HepG2 (cell line): ENCODE measurements around the gene PDIA2.

Experiments
- CBFB ChIP-seq: sonication (generic); formaldehyde crosslinking; IDR thresholded peaks from 2 replicates; pipeline ENCODE4 v1.4.0; 2020; ENCODE audit warnings: missing genetic modification reagents
- NCOA2 ChIP-seq: sonication (generic); formaldehyde crosslinking; IDR thresholded peaks from 2 replicates; pipeline ENCODE4 v1.8.0; 2022; ENCODE audit warnings: inconsistent platforms
- ZNF501 ChIP-seq: sonication (generic); formaldehyde crosslinking; IDR thresholded peaks from 2 replicates; pipeline ENCODE4 v1.5.1; 2020; ENCODE audit warnings: mild to moderate bottlenecking, moderate library complexity, missing genetic modification reagents
- TF ChIP-seq, protein P1 (sequence below): sonication (generic); formaldehyde crosslinking; IDR thresholded peaks from 2 replicates; pipeline ENCODE4 v1.5.0; 2020; ENCODE audit warnings: mild to moderate bottlenecking, missing genetic modification reagents, moderate library complexity
- TF ChIP-seq, protein P2 (sequence below): fragments of 450-650 bp; IDR thresholded peaks from 2 replicates; pipeline ENCODE4 v1.6.1; 2017
- TF ChIP-seq, protein P3 (sequence below): IDR thresholded peaks from 2 replicates; pipeline ENCODE4 v1.6.1; 2016
- TF ChIP-seq, protein P4 (sequence below): sonication (generic); formaldehyde crosslinking; IDR thresholded peaks from 2 replicates; pipeline ENCODE4 v1.4.0; 2020; ENCODE audit warnings: mild to moderate bottlenecking, missing genetic modification reagents
- TF ChIP-seq, protein P5 (sequence below): sonication (generic); formaldehyde crosslinking; conservative IDR thresholded peaks from 2 replicates; pipeline ENCODE4 v1.4.0; 2020; ENCODE audit warnings: missing genetic modification reagents

DNA sequence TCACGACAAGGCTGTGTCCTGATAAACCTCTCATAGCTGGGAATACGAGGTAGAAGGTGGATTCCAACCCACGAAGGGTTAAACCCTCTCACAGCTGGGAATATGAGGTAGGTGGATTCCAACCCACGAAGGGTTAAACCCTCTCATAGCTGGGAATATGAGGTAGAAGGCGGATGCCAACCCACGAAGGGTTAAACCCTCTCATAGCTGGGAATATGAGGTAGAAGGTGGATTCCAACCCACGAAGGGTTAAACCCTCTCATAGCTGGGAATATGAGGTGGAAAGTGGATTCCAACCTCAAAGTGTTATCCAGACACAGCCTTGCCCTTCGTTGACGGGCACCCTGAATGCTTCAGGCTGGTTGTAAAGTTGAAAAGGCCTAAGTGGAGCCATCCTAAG, 38.6 kb downstream of the PDIA2 start:
- TF ChIP-seq, protein P1, sequence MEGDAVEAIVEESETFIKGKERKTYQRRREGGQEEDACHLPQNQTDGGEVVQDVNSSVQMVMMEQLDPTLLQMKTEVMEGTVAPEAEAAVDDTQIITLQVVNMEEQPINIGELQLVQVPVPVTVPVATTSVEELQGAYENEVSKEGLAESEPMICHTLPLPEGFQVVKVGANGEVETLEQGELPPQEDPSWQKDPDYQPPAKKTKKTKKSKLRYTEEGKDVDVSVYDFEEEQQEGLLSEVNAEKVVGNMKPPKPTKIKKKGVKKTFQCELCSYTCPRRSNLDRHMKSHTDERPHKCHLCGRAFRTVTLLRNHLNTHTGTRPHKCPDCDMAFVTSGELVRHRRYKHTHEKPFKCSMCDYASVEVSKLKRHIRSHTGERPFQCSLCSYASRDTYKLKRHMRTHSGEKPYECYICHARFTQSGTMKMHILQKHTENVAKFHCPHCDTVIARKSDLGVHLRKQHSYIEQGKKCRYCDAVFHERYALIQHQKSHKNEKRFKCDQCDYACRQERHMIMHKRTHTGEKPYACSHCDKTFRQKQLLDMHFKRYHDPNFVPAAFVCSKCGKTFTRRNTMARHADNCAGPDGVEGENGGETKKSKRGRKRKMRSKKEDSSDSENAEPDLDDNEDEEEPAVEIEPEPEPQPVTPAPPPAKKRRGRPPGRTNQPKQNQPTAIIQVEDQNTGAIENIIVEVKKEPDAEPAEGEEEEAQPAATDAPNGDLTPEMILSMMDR (CRISPR knock-in tag), result no peak
- no peak for TF ChIP-seq ZNF501
- TF ChIP-seq, protein P2, sequence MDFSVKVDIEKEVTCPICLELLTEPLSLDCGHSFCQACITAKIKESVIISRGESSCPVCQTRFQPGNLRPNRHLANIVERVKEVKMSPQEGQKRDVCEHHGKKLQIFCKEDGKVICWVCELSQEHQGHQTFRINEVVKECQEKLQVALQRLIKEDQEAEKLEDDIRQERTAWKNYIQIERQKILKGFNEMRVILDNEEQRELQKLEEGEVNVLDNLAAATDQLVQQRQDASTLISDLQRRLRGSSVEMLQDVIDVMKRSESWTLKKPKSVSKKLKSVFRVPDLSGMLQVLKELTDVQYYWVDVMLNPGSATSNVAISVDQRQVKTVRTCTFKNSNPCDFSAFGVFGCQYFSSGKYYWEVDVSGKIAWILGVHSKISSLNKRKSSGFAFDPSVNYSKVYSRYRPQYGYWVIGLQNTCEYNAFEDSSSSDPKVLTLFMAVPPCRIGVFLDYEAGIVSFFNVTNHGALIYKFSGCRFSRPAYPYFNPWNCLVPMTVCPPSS, result no peak
- TF ChIP-seq CBFB (CRISPR knock-in tag), result no peak
- TF ChIP-seq, protein P3, sequence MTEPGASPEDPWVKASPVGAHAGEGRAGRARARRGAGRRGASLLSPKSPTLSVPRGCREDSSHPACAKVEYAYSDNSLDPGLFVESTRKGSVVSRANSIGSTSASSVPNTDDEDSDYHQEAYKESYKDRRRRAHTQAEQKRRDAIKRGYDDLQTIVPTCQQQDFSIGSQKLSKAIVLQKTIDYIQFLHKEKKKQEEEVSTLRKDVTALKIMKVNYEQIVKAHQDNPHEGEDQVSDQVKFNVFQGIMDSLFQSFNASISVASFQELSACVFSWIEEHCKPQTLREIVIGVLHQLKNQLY (CRISPR knock-in tag), result no peak
- TF ChIP-seq, protein P4, sequence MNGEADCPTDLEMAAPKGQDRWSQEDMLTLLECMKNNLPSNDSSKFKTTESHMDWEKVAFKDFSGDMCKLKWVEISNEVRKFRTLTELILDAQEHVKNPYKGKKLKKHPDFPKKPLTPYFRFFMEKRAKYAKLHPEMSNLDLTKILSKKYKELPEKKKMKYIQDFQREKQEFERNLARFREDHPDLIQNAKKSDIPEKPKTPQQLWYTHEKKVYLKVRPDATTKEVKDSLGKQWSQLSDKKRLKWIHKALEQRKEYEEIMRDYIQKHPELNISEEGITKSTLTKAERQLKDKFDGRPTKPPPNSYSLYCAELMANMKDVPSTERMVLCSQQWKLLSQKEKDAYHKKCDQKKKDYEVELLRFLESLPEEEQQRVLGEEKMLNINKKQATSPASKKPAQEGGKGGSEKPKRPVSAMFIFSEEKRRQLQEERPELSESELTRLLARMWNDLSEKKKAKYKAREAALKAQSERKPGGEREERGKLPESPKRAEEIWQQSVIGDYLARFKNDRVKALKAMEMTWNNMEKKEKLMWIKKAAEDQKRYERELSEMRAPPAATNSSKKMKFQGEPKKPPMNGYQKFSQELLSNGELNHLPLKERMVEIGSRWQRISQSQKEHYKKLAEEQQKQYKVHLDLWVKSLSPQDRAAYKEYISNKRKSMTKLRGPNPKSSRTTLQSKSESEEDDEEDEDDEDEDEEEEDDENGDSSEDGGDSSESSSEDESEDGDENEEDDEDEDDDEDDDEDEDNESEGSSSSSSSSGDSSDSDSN (CRISPR knock-in tag), result no peak
- TF ChIP-seq, protein P5, sequence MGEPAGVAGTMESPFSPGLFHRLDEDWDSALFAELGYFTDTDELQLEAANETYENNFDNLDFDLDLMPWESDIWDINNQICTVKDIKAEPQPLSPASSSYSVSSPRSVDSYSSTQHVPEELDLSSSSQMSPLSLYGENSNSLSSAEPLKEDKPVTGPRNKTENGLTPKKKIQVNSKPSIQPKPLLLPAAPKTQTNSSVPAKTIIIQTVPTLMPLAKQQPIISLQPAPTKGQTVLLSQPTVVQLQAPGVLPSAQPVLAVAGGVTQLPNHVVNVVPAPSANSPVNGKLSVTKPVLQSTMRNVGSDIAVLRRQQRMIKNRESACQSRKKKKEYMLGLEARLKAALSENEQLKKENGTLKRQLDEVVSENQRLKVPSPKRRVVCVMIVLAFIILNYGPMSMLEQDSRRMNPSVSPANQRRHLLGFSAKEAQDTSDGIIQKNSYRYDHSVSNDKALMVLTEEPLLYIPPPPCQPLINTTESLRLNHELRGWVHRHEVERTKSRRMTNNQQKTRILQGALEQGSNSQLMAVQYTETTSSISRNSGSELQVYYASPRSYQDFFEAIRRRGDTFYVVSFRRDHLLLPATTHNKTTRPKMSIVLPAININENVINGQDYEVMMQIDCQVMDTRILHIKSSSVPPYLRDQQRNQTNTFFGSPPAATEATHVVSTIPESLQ (CRISPR knock-in tag), result no peak
- TF ChIP-seq NCOA2 (CRISPR knock-in tag), result no peak
